ENCODE measurements around the gene DMD. TPM values are rescaled to one million over a fixed set of nuclear protein-coding genes. Genes with fewer than 3 reads are reported as not detected.

The DMD gene
- total RNA-seq, 2 experiments from 2014 or later = 0.27 to 0.49 TPM

DNA sequence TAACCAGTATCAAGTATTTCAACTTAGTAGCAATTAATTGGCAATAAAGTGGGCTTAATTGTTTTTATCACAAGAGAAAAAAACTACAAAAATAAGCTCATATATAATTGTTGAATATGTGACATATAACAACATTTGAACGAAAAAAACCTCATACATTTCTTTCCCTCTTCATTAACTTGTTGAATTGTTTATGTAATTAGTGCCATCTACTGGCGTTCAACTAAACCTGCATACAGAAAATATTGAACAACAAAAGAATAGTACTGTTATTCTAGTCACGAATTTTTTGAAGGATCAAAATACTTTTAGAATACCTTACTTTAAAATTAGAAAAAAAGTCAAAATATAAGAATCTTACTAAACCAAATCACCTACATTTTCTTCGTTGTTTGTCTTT, 1553.0 kb downstream of the DMD start:
- DNase-seq = no peak
- Mint-ChIP-seq H3K4me3 (no peak overlapping the region), H3K9me3 (no peaks in the 10 kb centered on the region), H3K27ac (no peak overlapping the region), H3K4me1 (ENCODE audit: low read depth) (no peaks in the 10 kb centered on the region), H3K27me3 (no peaks in the 10 kb centered on the region), H3K36me3 (ENCODE audit: low read depth) (no peaks in the 10 kb centered on the region)
- no peak for TF ChIP-seq CTCF (IDR thresholded peaks at IDR 0.05)
- ATAC-seq = no peak
- ChIA-PET POLR2A (no interaction called here), CTCF (interaction anchor here (0.8 to 3.3 kb wide), 4 partner anchors 12 to 620 kb away, joined by 3 to 15 read pairs (median 3); no protein-coding TSS in a partner anchor)
- intact Hi-C loops (cut with micrococcal nuclease) = loop anchor here (5.0 kb wide), 1 partner anchor 621 kb away; no protein-coding TSS in a partner anchor

GRCh38 chrX:31656013-31656412, 1555.3 kb downstream of the DMD start:
- no peak for TF ChIP-seq CTCF (IDR thresholded peaks at IDR 0.05)
- POLR2A ChIA-PET = no interaction called here
- H3K4me1 Mint-ChIP-seq (ENCODE audit: low read depth) = no peaks in the 10 kb centered on the region
- DNase-seq (no peak), ATAC-seq (no peak)
- no peaks in the 10 kb centered on the region for H3K9me3 Mint-ChIP-seq
- H3K4me3 Mint-ChIP-seq = no peak overlapping the region
- H3K36me3 Mint-ChIP-seq (ENCODE audit: low read depth) = no peaks in the 10 kb centered on the region
- intact Hi-C loops (cut with micrococcal nuclease) = loop anchor here (5.0 kb wide), 1 partner anchor 619 kb away; no protein-coding TSS in a partner anchor
- no peak overlapping the region for H3K27ac Mint-ChIP-seq
- no peaks in the 10 kb centered on the region for H3K27me3 Mint-ChIP-seq
- CTCF ChIA-PET = interaction anchor here (0.8 to 3.3 kb wide), 2 partner anchors 10 to 617 kb away, joined by 4 to 15 read pairs; no protein-coding TSS in a partner anchor

- Mint-ChIP-seq H3K27me3 (no peaks in the 10 kb centered on the region), H3K36me3 (ENCODE audit: low read depth) (no peaks in the 10 kb centered on the region), H3K9me3 (no peaks in the 10 kb centered on the region), H3K4me3 (no peak overlapping the region), H3K27ac (no peak overlapping the region), H3K4me1 (ENCODE audit: low read depth) (no peaks in the 10 kb centered on the region)
- intact Hi-C loops (cut with micrococcal nuclease) = no loop called here
- TF ChIP-seq CTCF (IDR thresholded peaks at IDR 0.05) = no peak
- CTCF ChIA-PET = no interaction called here
- no peak for ATAC-seq
- POLR2A ChIA-PET = no interaction called here
- no peak for DNase-seq
Measured at GRCh38 chrX:31653422-31653821, 1557.9 kb downstream of the DMD start.

DNA sequence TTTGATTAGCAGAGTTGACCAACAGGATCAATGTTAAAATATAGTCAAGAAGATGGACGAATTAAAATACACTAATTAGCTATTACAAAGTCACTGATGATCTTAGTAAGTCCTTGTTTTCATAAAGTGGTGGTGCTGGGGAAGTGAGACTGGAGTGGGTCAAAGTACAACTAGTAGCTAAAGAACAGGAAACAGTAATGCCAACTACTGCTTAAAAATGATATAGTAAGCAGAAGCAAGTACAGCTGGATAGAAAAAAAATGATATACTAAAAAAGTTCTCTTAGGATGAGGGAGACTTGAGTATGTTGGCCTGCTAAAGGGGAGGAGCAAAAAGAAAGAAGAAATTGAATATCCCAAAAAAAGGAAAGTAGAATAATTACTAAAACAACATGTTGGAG, 1558.7 kb downstream of the DMD start:
- H3K4me1 Mint-ChIP-seq (ENCODE audit: low read depth) = no peaks in the 10 kb centered on the region
- ATAC-seq = no peak
- ChIA-PET POLR2A (no interaction called here), CTCF (no interaction called here)
- DNase-seq = no peak
- H3K4me3 Mint-ChIP-seq = no peak overlapping the region
- H3K27ac Mint-ChIP-seq = no peak overlapping the region
- no peaks in the 10 kb centered on the region for H3K27me3 Mint-ChIP-seq
- intact Hi-C loops (cut with micrococcal nuclease) = no loop called here
- no peak for TF ChIP-seq CTCF (IDR thresholded peaks at IDR 0.05)
- H3K9me3 Mint-ChIP-seq = no peaks in the 10 kb centered on the region
- no peaks in the 10 kb centered on the region for H3K36me3 Mint-ChIP-seq (ENCODE audit: low read depth)

- intact Hi-C loops (cut with micrococcal nuclease) = no loop called here
- no peaks in the 10 kb centered on the region for H3K9me3 Mint-ChIP-seq
- no peak for ATAC-seq
- no peaks in the 10 kb centered on the region for H3K4me1 Mint-ChIP-seq (ENCODE audit: low read depth)
- H3K27ac Mint-ChIP-seq = no peak overlapping the region
- DNase-seq = no peak
- no peak for TF ChIP-seq CTCF (IDR thresholded peaks at IDR 0.05)
- CTCF ChIA-PET = no interaction called here
- POLR2A ChIA-PET = no interaction called here
- H3K4me3 Mint-ChIP-seq = no peak overlapping the region
- no peaks in the 10 kb centered on the region for H3K36me3 Mint-ChIP-seq (ENCODE audit: low read depth)
- no peaks in the 10 kb centered on the region for H3K27me3 Mint-ChIP-seq
Measured at GRCh38 chrX:31649201-31649600, 1562.1 kb downstream of the DMD start.
